NT2/D1 (cell line): ENCODE data around the gene OTUB1.

Experiments
- SUZ12 ChIP-seq: IDR thresholded peaks from 2 replicates; pipeline ENCODE4 v1.6.1; 2011; ENCODE audit not compliant: insufficient read length, insufficient read depth; ENCODE audit errors: extremely low read depth
- YY1 ChIP-seq: IDR thresholded peaks from 2 replicates; pipeline ENCODE4 v1.6.1; 2011; ENCODE audit not compliant: insufficient read length, insufficient read depth
- ZNF274 ChIP-seq: IDR thresholded peaks from 2 replicates; pipeline ENCODE4 v1.6.1; 2011; ENCODE audit warnings: mild to moderate bottlenecking, low read depth, low read length

DNA sequence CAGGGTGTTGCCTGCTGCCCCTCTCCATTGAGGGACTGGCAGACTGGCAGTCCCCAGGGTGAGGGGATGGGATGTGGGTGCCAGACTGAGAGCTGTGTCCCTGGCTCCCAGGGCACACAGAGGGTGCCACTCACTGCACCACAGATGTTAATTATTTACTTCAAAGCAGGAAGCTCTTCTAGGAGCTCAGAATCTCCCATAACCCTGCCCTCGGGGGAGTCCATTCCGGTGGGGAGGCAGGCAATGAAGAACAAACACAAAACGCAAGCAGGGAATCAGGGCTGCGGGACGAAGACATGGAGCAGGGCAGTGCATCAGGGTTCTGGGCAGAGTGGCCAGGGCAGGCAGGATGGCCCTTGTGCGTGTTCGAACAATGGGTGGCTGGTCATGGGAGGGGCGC lies 25.1 kb downstream of the OTUB1 start:
- TF ChIP-seq ZNF274 (no peak), SUZ12 (no peak), YY1 (no peak)
